WTC11 (cell line): ENCODE measurements around the gene HKDC1. TPM values are rescaled to one million over a fixed set of nuclear protein-coding genes. Genes with fewer than 3 reads are reported as not detected.

Experiments used
- ATAC-seq: fragments of 200-7000 bp; cut with Tn5 transposase; 2 replicates; pipeline ENCODE4 v1.10.0; 2021; ENCODE audit warnings: mild to moderate bottlenecking, moderate library complexity
- CTCF ChIA-PET: fragments of 300-600 bp; sonication (Branson Sonifier 250); formaldehyde crosslinking; loops from one replicate; lab custom pipeline; 2021; ENCODE audit warnings: antibody characterized with exemption; lab: Charles Lee
- POLR2A ChIA-PET: fragments of 350-600 bp; sonication (Branson Sonifier 250); formaldehyde crosslinking; loops from one replicate; lab custom pipeline; 2021; ENCODE audit warnings: antibody characterized with exemption; lab: Charles Lee
- DNase-seq: peaks from one replicate; pipeline ENCODE4 v3.0.0; 2021; ENCODE audit warnings: low spot score
- H3K27ac Mint-ChIP-seq: 2 replicates; pipeline ENCODE4 v1.8.0; 2021; ENCODE audit warnings: mixed read lengths
- H3K27me3 Mint-ChIP-seq: 2 replicates; pipeline ENCODE4 v1.8.0; 2021; ENCODE audit warnings: low read depth, mild to moderate bottlenecking, moderate library complexity, mixed read lengths
- H3K36me3 Mint-ChIP-seq: 2 replicates; pipeline ENCODE4 v1.8.0; 2021; ENCODE audit warnings: mixed read lengths
- H3K4me1 Mint-ChIP-seq: 2 replicates; pipeline ENCODE4 v1.8.0; 2022; ENCODE audit warnings: mixed read lengths
- H3K4me3 Mint-ChIP-seq: 2 replicates; pipeline ENCODE4 v1.8.0; 2021; ENCODE audit warnings: mild to moderate bottlenecking, moderate library complexity, mixed read lengths
- H3K9me3 Mint-ChIP-seq: 2 replicates; pipeline ENCODE4 v1.8.0; 2021; ENCODE audit warnings: mixed read lengths
- ARID4B ChIP-seq: sonication (generic); formaldehyde crosslinking; IDR thresholded peaks from 2 replicates; pipeline ENCODE4 v1.8.0; 2023; ENCODE audit warnings: missing genetic modification reagents, mild to moderate bottlenecking, borderline replicate concordance
- CREB1 ChIP-seq: sonication (generic); formaldehyde crosslinking; IDR thresholded peaks from 2 replicates; pipeline ENCODE4 v1.8.0; 2023; ENCODE audit warnings: mild to moderate bottlenecking, missing genetic modification reagents
- FOXJ3 ChIP-seq: sonication (generic); formaldehyde crosslinking; IDR thresholded peaks from 2 replicates; pipeline ENCODE4 v1.9.0; 2021; ENCODE audit warnings: missing genetic modification reagents, mild to moderate bottlenecking, borderline replicate concordance
- HMGXB4 ChIP-seq: sonication (generic); formaldehyde crosslinking; IDR thresholded peaks from 2 replicates; pipeline ENCODE4 v1.8.1; 2023; ENCODE audit warnings: mild to moderate bottlenecking, moderate library complexity, missing genetic modification reagents
- JAZF1 ChIP-seq: fragments of 250-450 bp; sonication (Bioruptor Pico); IDR thresholded peaks from 2 replicates; pipeline ENCODE4 v1.9.0; 2021; ENCODE audit warnings: moderate library complexity, mild to moderate bottlenecking, inconsistent platforms
- OVOL2 ChIP-seq: fragments of 250-450 bp; sonication (Bioruptor Pico); IDR thresholded peaks from 2 replicates; pipeline ENCODE4 v1.9.0; 2021; ENCODE audit warnings: mild to moderate bottlenecking, borderline replicate concordance
- RORB ChIP-seq: fragments of 250-450 bp; sonication (Bioruptor Pico); IDR thresholded peaks from 2 replicates; pipeline ENCODE4 v1.9.0; 2021; ENCODE audit warnings: mild to moderate bottlenecking
- STAT6 ChIP-seq: sonication (generic); formaldehyde crosslinking; conservative IDR thresholded peaks from 2 replicates; pipeline ENCODE4 v1.8.1; 2023; ENCODE audit warnings: mild to moderate bottlenecking, low read depth, missing genetic modification reagents, moderate library complexity
- ZBTB43 ChIP-seq: sonication (generic); formaldehyde crosslinking; IDR thresholded peaks from 2 replicates; pipeline ENCODE4 v1.8.1; 2023; ENCODE audit warnings: mild to moderate bottlenecking, missing genetic modification reagents
- ZMAT4 ChIP-seq: fragments of 250-450 bp; sonication (Bioruptor Pico); IDR thresholded peaks from 2 replicates; pipeline ENCODE4 v1.9.0; 2021; ENCODE audit warnings: mild to moderate bottlenecking
- ZNF281 ChIP-seq: sonication (generic); formaldehyde crosslinking; IDR thresholded peaks from 2 replicates; pipeline ENCODE4 v1.8.0; 2023; ENCODE audit warnings: mild to moderate bottlenecking, missing genetic modification reagents
- ZNF512 ChIP-seq: sonication (generic); formaldehyde crosslinking; IDR thresholded peaks from 2 replicates; pipeline ENCODE4 v1.8.1; 2022; ENCODE audit warnings: missing genetic modification reagents, borderline replicate concordance
- ZSCAN18 ChIP-seq: fragments of 250-450 bp; sonication (Bioruptor Pico); IDR thresholded peaks from 2 replicates; pipeline ENCODE4 v2.1.2; 2022; ENCODE audit warnings: mild to moderate bottlenecking, moderate library complexity
- total RNA-seq: library from RNA; stranded (reverse); gene quantifications from 3 replicates; pipeline ENCODE4 v1.2.3, GENCODE V29; 2021
- TF ChIP-seq, protein P1 (sequence below): sonication (generic); formaldehyde crosslinking; IDR thresholded peaks from 2 replicates; pipeline ENCODE4 v1.8.1; 2023; ENCODE audit warnings: mild to moderate bottlenecking, missing genetic modification reagents, moderate library complexity
- TF ChIP-seq, protein P2 (sequence below): sonication (generic); formaldehyde crosslinking; IDR thresholded peaks from 2 replicates; pipeline ENCODE4 v1.8.1; 2022; ENCODE audit warnings: low read depth, mild to moderate bottlenecking, moderate library complexity, missing genetic modification reagents, borderline replicate concordance

Gene HKDC1
- total RNA-seq, 1 experiment from 2014 or later, result 0.09 TPM

GRCh38 chr10:69214666-69215131 lies 5.4 kb upstream of the HKDC1 start:
- ChIA-PET CTCF (interaction anchor here (0.7 to 1.2 kb wide), 3 partner anchors 178 to 193 kb away, joined by 3 read pairs; no protein-coding TSS in a partner anchor), POLR2A (no interaction called here)
- Mint-ChIP-seq H3K27ac (no peak overlapping the region), H3K27me3 (no peaks in the 10 kb centered on the region), H3K4me1 (no peaks in the 10 kb centered on the region), H3K36me3 (no peaks in the 10 kb centered on the region), H3K9me3 (no peaks in the 10 kb centered on the region), H3K4me3 (no peak overlapping the region)
- ATAC-seq (no peak), DNase-seq (no peak)
- TF ChIP-seq STAT6 (CRISPR knock-in tag) (no peak), FOXJ3 (CRISPR knock-in tag) (no peak), RORB (CRISPR knock-in tag) (no peak), ARID4B (CRISPR knock-in tag) (no peak), CREB1 (CRISPR knock-in tag) (no peak), OVOL2 (CRISPR knock-in tag) (no peak), HMGXB4 (CRISPR knock-in tag) (no peak), ZMAT4 (CRISPR knock-in tag) (no peak), ZSCAN18 (no peak), ZBTB43 (CRISPR knock-in tag) (no peak), ZNF281 (CRISPR knock-in tag) (no peak), ZNF512 (CRISPR knock-in tag) (no peak), JAZF1 (CRISPR knock-in tag) (no peak)
- TF ChIP-seq, protein P1, sequence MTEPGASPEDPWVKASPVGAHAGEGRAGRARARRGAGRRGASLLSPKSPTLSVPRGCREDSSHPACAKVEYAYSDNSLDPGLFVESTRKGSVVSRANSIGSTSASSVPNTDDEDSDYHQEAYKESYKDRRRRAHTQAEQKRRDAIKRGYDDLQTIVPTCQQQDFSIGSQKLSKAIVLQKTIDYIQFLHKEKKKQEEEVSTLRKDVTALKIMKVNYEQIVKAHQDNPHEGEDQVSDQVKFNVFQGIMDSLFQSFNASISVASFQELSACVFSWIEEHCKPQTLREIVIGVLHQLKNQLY (CRISPR knock-in tag), result no peak
- TF ChIP-seq, protein P2, sequence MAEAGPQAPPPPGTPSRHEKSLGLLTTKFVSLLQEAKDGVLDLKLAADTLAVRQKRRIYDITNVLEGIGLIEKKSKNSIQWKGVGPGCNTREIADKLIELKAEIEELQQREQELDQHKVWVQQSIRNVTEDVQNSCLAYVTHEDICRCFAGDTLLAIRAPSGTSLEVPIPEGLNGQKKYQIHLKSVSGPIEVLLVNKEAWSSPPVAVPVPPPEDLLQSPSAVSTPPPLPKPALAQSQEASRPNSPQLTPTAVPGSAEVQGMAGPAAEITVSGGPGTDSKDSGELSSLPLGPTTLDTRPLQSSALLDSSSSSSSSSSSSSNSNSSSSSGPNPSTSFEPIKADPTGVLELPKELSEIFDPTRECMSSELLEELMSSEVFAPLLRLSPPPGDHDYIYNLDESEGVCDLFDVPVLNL (CRISPR knock-in tag), result no peak
